HG02642 (cell line): ENCODE results near the gene RYR2.
"Not testable (repeated sequence)": the region's sequence is repeated elsewhere in the genome, so short reads cannot be mapped to it uniquely, and the experiment has no call there.

Source experiments
- ATAC-seq: cut with Tn5 transposase; IDR thresholded peaks from one replicate; pipeline ENCODE4 v1.9.1; 2021; ENCODE audit warnings: mild to moderate bottlenecking; ENCODE audit not compliant: unreplicated experiment, poor library complexity

RYR2 gene

GRCh38 chr1:237134929-237135328 is 92.9 kb downstream of the RYR2 start:
- no peak for ATAC-seq

GRCh38 chr1:237138551-237138950 is 96.6 kb downstream of the RYR2 start:
- no peak for ATAC-seq

DNA sequence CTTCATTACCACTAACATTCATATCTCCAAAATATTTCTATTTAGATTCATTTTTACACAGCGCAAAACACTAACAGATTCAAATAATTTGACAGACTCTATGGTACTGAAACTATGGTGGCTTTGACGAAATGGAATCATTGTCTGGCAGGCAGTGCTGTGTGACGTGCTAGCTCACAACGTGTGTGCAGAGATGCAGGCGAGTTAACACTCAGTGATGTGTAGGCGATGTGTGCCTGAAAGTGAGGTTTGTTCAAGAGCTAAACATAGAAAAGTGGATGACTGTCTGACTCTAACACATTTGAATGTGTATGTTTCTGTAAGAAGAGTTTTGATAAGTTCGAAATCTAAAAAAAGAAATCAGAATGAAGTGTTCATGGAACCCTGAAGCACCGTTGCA is 97.7 kb downstream of the RYR2 start:
- ATAC-seq, result no peak

DNA sequence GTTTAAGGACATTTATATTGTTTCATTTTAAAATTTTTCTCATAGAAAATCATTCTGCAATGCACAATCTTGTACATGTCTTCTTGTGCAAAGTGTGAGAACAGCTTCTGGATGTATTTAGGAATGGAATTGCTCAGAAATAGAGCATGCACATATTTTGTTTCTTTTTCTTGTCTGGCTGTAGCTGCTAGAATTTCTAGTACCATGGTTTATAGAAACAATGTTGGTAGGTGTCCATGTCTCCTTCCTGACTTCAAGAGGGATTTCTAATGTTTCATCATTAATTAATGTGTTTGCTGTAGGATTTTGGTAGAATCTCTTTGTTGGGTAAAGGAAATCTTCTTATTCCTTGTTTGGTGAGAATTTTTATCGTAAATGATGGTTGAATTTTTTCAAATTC is 99.0 kb downstream of the RYR2 start:
- ATAC-seq, result no peak

DNA sequence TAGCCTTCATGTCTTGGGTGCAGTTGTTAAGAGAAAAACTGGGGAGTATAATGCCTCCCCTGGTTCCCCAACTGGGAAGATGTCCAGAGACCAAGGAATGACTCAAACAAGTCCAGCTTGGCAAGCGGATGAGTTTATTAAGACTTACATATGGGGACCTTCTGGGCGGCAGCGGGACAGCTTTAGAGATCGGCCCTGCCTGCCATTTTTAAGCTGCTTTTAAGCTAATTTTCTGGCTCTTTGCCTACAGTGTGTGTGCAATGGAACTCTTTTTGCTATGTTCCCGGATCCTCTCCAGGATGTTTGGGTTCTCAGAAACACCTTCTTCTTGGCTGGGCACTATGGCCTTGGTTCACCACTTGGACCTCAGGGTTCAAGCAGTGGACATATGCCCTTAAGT is 99.5 kb downstream of the RYR2 start:
- no peak for ATAC-seq

DNA sequence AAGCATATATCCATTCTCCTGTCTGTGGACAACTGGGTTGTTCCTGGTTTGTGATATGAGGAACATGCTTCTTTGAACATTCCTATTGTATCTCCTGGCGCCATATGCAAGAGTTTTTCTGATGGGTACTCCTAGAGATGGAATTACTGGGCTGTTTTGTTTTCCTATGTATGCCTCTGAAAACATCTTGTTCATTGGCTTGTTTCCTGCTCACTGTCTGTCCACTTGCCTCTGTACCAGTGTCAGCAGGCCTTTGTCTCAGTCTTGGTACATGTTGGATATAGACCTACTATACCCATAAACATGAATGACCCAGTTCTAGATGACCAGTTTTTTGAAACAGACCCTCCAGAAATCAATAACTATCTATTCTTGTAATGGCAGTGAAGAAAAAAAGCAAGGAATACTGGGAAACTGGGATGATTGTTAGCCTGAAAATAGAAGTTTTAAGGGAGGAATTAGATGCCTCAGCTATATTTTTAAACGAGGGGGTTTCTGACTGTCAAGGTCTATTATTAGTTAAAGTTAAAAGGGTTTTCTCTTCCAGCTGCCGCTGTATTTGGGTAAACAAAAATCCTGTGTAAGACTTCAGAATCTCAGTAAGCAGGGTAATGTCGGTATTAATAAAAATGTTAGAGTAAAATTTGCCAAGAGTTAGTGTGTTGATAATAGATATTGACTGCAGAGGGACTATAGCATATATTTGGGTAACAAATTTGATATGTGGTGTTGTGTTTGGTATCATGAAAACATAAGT is 103.6 kb downstream of the RYR2 start:
- ATAC-seq, result no peak

DNA sequence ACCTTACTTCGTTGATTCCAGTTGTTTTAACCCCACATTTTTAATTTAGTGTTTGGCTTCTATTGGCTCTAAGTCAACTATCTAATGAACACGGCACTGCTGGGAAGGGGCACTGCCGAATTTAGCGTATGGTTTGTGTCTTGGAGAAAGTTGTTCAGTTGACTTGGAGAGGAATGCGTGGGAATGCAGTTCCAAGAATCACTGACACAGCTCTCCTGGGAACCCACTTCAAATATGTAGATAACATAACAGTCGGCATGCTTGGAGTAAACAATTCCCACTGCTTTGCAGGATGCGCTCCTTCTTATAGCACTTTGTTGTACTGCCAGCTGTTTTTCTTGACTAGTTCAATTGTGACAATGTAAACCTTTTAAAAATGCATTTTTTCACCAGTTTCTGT is 104.3 kb downstream of the RYR2 start:
- no peak for ATAC-seq

DNA sequence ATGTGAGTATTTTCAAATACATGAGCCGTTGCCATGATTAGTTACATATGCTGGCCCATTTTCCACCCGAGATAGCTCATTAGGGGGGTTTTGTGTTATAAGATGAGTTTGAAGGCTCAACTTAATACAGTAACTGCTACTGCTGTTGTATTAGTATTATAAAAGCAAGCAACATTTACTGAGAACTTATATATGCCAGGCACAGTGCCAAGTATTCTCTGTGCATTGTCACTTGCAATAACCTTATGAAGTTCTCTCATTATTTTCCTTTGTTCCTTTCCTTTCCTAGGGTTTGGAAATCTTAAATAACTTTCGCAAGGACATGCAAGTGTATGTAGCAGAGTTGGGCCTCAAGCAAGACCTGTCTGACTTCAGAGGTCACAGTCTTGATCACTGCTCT is 107.9 kb downstream of the RYR2 start:
- ATAC-seq, result no peak

DNA sequence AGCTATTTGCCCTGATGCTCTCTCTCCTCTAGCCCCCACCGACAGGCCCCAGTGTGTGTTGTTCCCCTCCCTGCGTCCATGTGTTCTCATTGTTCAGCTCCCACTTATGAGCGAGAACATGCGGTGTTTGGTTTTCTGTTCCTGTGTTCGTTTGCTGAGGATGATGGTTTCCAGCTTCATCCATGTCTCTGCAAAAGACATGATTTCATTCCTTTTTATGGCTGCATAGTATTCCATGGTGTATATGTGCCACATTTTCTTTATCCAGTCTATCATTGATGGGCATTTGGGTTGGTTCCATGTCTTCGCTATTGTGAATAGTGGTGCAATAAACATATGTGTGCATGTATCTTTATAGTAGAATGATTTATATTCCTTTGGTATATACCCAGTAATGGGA is 110.0 kb downstream of the RYR2 start:
- not testable (repeated sequence) for ATAC-seq

DNA sequence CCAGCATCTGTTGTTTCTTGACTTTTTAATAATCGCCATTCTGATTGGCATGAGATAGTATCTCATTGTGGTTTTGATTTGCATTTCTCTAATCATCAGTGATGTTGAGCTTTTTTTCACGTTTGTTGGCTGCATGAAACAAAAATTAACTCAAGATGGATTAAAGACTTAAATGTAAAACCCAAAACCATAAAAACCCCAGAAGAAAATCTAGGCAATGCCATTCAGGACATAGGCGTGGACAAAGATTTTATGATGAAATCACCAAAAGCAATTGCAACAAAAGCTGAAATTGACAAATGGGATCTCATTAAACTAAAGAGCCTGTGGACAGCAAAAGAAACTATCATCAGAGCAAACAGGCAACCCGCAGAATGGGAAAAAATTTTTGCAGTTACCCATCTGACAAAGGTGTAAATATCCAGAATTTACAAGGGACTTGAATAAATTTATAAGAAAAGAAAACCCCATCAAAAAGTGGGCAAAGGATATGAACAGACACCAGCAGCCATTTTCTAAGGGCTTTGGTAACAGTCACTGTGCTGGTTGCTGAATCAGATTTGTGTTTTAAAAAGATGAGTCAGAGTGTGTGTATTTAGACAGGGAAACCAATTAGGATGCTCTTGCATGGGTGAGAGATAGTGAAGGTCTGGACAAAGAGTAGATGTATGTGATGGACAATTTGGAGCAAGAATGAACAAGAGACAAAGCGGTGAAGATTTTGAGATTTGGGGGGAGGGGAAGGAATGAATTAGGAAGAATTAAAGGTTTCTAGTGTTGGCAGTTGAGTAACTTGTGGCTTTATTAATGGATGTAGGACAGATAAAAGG is 110.7 kb downstream of the RYR2 start:
- no peak for ATAC-seq

- no peak for ATAC-seq
These were observed 112.2 kb downstream of the RYR2 start for GRCh38 chr1:237154157-237154556.

GRCh38 chr1:237164406-237165352 is 122.7 kb downstream of the RYR2 start:
- ATAC-seq, result no peak

GRCh38 chr1:237166086-237166485 is 124.1 kb downstream of the RYR2 start:
- no peak for ATAC-seq

GRCh38 chr1:237166593-237167101 is 124.7 kb downstream of the RYR2 start:
- no peak for ATAC-seq

GRCh38 chr1:237170149-237170548 is 128.2 kb downstream of the RYR2 start:
- no peak for ATAC-seq

DNA sequence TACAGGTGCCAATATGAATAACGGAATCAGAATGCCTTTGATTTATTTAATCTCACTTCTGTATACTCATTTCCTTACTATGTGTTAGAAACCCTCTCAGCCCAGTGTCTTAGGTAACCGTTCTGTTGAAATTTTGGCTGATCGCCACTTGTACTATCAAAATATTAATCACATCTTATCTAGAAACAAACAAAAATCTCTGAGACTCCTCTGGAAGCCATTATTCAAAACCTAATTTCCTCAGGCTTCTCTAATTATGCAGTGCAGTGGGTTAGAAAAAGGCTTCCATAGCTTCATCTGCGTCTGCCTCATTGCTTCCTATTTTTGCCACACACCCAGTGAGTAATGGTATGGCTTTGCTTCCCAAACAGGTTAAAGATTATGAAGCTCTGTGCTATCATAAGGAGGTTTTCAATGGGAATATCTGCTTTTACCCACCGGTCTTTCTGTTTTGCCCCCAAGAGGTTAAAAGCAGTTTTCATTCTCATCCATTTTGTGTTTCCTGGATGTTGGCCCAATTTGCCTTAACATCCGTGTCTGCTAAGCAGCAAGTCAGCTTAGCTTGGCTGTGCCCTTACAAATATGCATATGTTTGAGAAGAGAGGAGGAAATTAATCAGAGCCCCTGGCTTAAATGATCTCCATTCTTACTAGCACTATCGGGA is 129.6 kb downstream of the RYR2 start:
- ATAC-seq, result no peak

DNA sequence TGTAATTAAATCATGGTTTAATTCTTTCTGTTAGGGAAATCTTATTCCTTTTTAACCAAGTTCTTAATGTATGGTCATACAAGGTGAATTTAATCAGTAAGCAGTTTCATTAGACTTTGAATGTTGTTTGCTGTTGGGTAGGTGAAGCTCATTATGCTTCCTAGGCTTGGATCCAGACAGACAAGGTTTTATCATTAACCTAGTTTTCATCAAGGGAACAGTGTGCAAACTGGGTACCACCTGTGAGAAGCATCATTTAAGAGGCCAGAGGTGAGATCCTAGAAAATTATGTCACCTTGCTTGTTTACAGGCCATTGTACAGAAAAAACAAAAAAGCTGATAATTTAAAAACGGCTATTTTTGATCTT is 130.1 kb downstream of the RYR2 start:
- no peak for ATAC-seq

DNA sequence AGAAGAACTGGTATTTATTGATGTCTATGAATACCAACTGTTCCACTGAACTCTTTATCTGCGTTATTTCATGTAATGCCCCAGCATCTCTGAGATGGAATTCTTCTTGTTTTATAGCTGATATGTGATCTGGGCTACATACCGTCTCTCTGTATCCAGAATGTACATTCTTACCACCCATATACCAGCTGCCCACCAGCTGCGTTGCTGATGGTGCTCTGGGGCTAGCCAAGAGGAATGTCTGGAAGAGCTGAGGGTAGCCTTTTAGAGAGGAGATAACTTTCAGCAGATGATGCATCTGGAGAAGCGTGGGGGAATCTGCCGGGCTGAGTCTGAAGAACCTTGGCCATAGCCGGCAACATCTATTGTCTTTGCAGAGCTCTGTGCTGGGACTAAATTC is 137.5 kb downstream of the RYR2 start:
- ATAC-seq, result no peak

GRCh38 chr1:237180256-237180655 is 138.3 kb downstream of the RYR2 start:
- ATAC-seq, result no peak

GRCh38 chr1:237181743-237182317 is 139.8 kb downstream of the RYR2 start:
- no peak for ATAC-seq
